NOMO-1 treated with DMSO at 0.1 percent for 48 hours (cell line): Measurements from ENCODE around the gene BAG1.

Source experiments
- DNase-seq: peaks from one replicate; lab custom pipeline; 2025; ENCODE audit not compliant: unreplicated experiment; lab: John Stamatoyannopoulos, UW

BAG1 gene

GRCh38 chr9:33220681-33221567 is 43.6 kb downstream of the BAG1 start:
- DNase-seq = peak; percentile 39

- no peak for DNase-seq
These were observed 52.7 kb downstream of the BAG1 start for GRCh38 chr9:33211695-33212393.

- no peak for DNase-seq
These were observed 54.3 kb downstream of the BAG1 start for GRCh38 chr9:33210006-33210715.

- no peak for DNase-seq
These were observed 55.1 kb downstream of the BAG1 start for GRCh38 chr9:33209394-33209793.

GRCh38 chr9:33202552-33203201 is 61.8 kb downstream of the BAG1 start:
- DNase-seq = peak; percentile 25
